Liver (tissue), 9 donors: Measurements from ENCODE around the gene GPR61. TPM values are rescaled to one million over a fixed set of nuclear protein-coding genes. Genes with fewer than 3 reads are reported as not detected.

Experiments used
- DNase-seq: peaks from one replicate; pipeline ENCODE4 v3.0.0-alpha.2; 2017; ENCODE audit warnings: low spot score
- H3K27ac ChIP-seq, 2 donors: one replicate each; pipeline ENCODE4 v1.7.0; 2013; ENCODE audit warnings: inconsistent platforms in 2 of 2, low read length in 2 of 2, control low read depth in 1 of 2, low read depth in 1 of 2, mild to moderate bottlenecking in 1 of 2
- H3K27me3 ChIP-seq, 4 donors: one replicate each; pipeline versions ENCODE4 v1.6.1 to v1.7.0; 2013; ENCODE audit warnings: low read length in 3 of 4, inconsistent platforms in 1 of 4, mild to moderate bottlenecking in 1 of 4, moderate library complexity in 1 of 4; ENCODE audit not compliant: control insufficient read depth in 4 of 4, insufficient read depth in 4 of 4
- H3K36me3 ChIP-seq, 4 donors: one replicate each; pipeline versions ENCODE4 v1.6.1 to v1.7.0; 2013; ENCODE audit warnings: low read length in 3 of 4, mild to moderate bottlenecking in 3 of 4, low read depth in 1 of 4, moderate library complexity in 1 of 4; ENCODE audit not compliant: control insufficient read depth in 4 of 4, insufficient read depth in 3 of 4
- H3K4me1 ChIP-seq, 4 donors: one replicate each; pipeline versions ENCODE4 v1.6.1 to v1.7.0; 2013; ENCODE audit warnings: low read length in 3 of 4, mild to moderate bottlenecking in 3 of 4, moderate library complexity in 1 of 4; ENCODE audit not compliant: control insufficient read depth in 4 of 4, insufficient read depth in 4 of 4
- H3K4me3 ChIP-seq, 3 donors: one replicate each; pipeline versions ENCODE4 v1.6.1 to v1.7.0; 2013; ENCODE audit warnings: low read length in 3 of 3, control low read depth in 1 of 3, low read depth in 1 of 3, mild to moderate bottlenecking in 1 of 3
- H3K9ac ChIP-seq, 2 donors: one replicate each; pipeline ENCODE4 v1.7.0; 2013; ENCODE audit warnings: low read length in 2 of 2, mild to moderate bottlenecking in 2 of 2, moderate library complexity in 2 of 2, control low read depth in 1 of 2, low read depth in 1 of 2
- H3K9me3 ChIP-seq, 4 donors: one replicate each; pipeline versions ENCODE4 v1.6.1 to v1.7.0; 2013; ENCODE audit warnings: low read length in 3 of 4; ENCODE audit not compliant: control insufficient read depth in 4 of 4
- FOXA1 ChIP-seq: IDR thresholded peaks from 2 replicates; pipeline ENCODE4 v1.6.1; 2016; ENCODE audit warnings: antibody characterized with exemption
- FOXA2 ChIP-seq: IDR thresholded peaks from 2 replicates; pipeline ENCODE4 v1.6.1; 2016; ENCODE audit warnings: antibody characterized with exemption
- GABPA ChIP-seq, 2 donors: IDR thresholded peaks in 1 of 2; conservative IDR thresholded peaks in 1 of 2; 2 replicates each; pipeline ENCODE4 v1.6.1; 2016; ENCODE audit warnings: antibody characterized with exemption in 2 of 2, mild to moderate bottlenecking in 1 of 2, moderate library complexity in 1 of 2
- HNF4G ChIP-seq: IDR thresholded peaks from 2 replicates; pipeline ENCODE4 v1.6.1; 2016; ENCODE audit warnings: antibody characterized with exemption
- JUND ChIP-seq, 2 donors: IDR thresholded peaks; 2 replicates each; pipeline ENCODE4 v1.6.1; 2016; ENCODE audit warnings: antibody characterized with exemption in 2 of 2
- NR2F2 ChIP-seq: IDR thresholded peaks from 2 replicates; pipeline ENCODE4 v1.6.1; 2016; ENCODE audit warnings: antibody characterized with exemption
- RAD21 ChIP-seq, 2 donors: IDR thresholded peaks; 2 replicates each; pipeline ENCODE4 v1.6.1; 2016; ENCODE audit warnings: antibody characterized with exemption in 2 of 2, mild to moderate bottlenecking in 2 of 2
- RXRA ChIP-seq, 2 donors: IDR thresholded peaks; 2 replicates each; pipeline ENCODE4 v1.6.1; 2017 to 2018; ENCODE audit warnings: antibody characterized with exemption in 2 of 2, mild to moderate bottlenecking in 1 of 2
- SP1 ChIP-seq: IDR thresholded peaks from 2 replicates; pipeline ENCODE4 v1.6.1; 2018; ENCODE audit warnings: antibody characterized with exemption, mild to moderate bottlenecking
- YY1 ChIP-seq: IDR thresholded peaks from 2 replicates; pipeline ENCODE4 v1.6.1; 2016; ENCODE audit warnings: antibody characterized with exemption, mild to moderate bottlenecking
- WGBS: extraction: QIAGEN DNeasy Blood & Tissue Kit; methylation state at CpG from one replicate; pipeline ENCODE4 v1.1.7; 2013; 5-methylcytosine and 5-hydroxymethylcytosine counted together
- polyA plus RNA-seq, 2 donors: library from polyadenylated mRNA; stranded (reverse) in 1 of 2; unstranded in 1 of 2; fragments of 200-250 nt in 1 of 2; fragments of >200 nt in 1 of 2; fragmentation: Nextera tagmentation in 1 of 2; extraction: Ambion mirVana in 1 of 2; gene quantifications; one replicate each; pipeline versions ENCODE4 v1.2.1 to v1.2.3, GENCODE V29; 2013 to 2015
- total RNA-seq, 2 donors: library from RNA; depleted of rRNA; stranded (reverse); fragments of >200 nt; gene quantifications; one replicate each; pipeline ENCODE4 v1.2.3, GENCODE V29; 2014
- TF ChIP-seq, protein P1 (sequence below): IDR thresholded peaks from 2 replicates; pipeline ENCODE4 v1.6.1; 2016; ENCODE audit warnings: antibody characterized with exemption, mild to moderate bottlenecking
- TF ChIP-seq, protein P2 (sequence below): IDR thresholded peaks from 2 replicates; pipeline ENCODE4 v1.6.1; 2016; ENCODE audit warnings: antibody characterized with exemption
- TF ChIP-seq, protein P3 (sequence below): fragments of 150-350 bp; IDR thresholded peaks from 2 replicates; pipeline ENCODE4 v1.5.1; 2017; ENCODE audit warnings: improper control_type of control experiment, low read depth, low read length; ENCODE audit not compliant: missing input control
- donor health status: healthy.
- donor health status: healthy.
- donor health status: healthy.
- donor health status: healthy.
- donor health status: healthy.

GPR61 gene
- total and polyA plus RNA-seq, 4 donors = 0.32 TPM; not detected in 3

DNA sequence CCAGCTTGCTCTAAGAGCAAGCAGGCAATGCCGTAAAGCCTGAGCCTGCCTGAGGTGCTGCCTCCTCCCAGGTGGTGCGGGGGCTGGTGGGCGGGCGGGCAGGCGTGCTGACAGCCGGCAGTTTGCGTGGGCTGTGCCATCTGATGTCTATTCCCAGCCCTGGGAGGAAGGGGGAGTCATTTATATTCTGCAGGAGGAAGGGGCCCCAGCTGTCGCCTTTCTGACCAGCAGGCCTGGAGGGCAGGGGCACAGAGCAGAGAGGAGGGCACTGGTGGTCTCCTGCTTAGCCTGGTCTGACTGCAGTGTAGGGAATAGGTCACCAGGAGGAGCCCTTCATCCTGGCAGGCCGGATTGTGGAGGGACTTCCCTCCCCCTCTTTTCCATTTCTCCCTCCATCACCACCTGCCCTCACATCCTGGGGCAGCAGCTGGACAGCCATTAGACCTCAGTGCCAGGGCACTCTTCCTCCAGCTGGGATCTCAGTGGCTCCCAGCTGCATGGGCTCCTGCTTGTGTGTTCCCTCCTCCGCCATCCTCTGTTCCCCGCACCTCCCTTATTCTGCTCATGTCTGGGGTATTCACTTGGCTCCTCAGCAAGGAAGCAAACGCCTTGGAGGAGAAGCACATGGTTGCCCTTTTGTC, 41.4 kb upstream of the GPR61 start:
- Histone ChIP-seq H3K27me3 (no peaks in the 10 kb centered on the region), H3K4me3 (no peak overlapping the region), H3K27ac (no peak overlapping the region), H3K9me3 (no peaks in the 10 kb centered on the region), H3K4me1 (peaks cover 0 to 12% (median 8%) of the 10 kb centered on the region in 4 donors), H3K36me3 (peaks cover 0 to 15% (median 9%) of the 10 kb centered on the region in 4 donors), H3K9ac (no peak overlapping the region)
- no peak for DNase-seq
- TF ChIP-seq, protein P1, sequence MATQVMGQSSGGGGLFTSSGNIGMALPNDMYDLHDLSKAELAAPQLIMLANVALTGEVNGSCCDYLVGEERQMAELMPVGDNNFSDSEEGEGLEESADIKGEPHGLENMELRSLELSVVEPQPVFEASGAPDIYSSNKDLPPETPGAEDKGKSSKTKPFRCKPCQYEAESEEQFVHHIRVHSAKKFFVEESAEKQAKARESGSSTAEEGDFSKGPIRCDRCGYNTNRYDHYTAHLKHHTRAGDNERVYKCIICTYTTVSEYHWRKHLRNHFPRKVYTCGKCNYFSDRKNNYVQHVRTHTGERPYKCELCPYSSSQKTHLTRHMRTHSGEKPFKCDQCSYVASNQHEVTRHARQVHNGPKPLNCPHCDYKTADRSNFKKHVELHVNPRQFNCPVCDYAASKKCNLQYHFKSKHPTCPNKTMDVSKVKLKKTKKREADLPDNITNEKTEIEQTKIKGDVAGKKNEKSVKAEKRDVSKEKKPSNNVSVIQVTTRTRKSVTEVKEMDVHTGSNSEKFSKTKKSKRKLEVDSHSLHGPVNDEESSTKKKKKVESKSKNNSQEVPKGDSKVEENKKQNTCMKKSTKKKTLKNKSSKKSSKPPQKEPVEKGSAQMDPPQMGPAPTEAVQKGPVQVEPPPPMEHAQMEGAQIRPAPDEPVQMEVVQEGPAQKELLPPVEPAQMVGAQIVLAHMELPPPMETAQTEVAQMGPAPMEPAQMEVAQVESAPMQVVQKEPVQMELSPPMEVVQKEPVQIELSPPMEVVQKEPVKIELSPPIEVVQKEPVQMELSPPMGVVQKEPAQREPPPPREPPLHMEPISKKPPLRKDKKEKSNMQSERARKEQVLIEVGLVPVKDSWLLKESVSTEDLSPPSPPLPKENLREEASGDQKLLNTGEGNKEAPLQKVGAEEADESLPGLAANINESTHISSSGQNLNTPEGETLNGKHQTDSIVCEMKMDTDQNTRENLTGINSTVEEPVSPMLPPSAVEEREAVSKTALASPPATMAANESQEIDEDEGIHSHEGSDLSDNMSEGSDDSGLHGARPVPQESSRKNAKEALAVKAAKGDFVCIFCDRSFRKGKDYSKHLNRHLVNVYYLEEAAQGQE = no peak
- TF ChIP-seq RAD21 (IDR thresholded peaks at IDR 0.05) (peak; percentile 22 to 68), HNF4G (no peak), JUND (IDR thresholded peaks at IDR 0.05) (no peak), GABPA (IDR thresholded peaks at IDR 0.05 in 1 of 2, conservative IDR thresholded peaks at IDR 0.05 in 1 of 2) (no peak), SP1 (no peak), FOXA1 (no peak), RXRA (IDR thresholded peaks at IDR 0.05) (no peak), YY1 (no peak), NR2F2 (no peak), FOXA2 (no peak)
- TF ChIP-seq, protein P2, sequence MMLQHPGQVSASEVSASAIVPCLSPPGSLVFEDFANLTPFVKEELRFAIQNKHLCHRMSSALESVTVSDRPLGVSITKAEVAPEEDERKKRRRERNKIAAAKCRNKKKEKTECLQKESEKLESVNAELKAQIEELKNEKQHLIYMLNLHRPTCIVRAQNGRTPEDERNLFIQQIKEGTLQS = no peak
- TF ChIP-seq, protein P3, sequence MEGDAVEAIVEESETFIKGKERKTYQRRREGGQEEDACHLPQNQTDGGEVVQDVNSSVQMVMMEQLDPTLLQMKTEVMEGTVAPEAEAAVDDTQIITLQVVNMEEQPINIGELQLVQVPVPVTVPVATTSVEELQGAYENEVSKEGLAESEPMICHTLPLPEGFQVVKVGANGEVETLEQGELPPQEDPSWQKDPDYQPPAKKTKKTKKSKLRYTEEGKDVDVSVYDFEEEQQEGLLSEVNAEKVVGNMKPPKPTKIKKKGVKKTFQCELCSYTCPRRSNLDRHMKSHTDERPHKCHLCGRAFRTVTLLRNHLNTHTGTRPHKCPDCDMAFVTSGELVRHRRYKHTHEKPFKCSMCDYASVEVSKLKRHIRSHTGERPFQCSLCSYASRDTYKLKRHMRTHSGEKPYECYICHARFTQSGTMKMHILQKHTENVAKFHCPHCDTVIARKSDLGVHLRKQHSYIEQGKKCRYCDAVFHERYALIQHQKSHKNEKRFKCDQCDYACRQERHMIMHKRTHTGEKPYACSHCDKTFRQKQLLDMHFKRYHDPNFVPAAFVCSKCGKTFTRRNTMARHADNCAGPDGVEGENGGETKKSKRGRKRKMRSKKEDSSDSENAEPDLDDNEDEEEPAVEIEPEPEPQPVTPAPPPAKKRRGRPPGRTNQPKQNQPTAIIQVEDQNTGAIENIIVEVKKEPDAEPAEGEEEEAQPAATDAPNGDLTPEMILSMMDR = peak; percentile 35
- WGBS = 86% methylated on average over 12 of the region's 12 CpGs

DNA sequence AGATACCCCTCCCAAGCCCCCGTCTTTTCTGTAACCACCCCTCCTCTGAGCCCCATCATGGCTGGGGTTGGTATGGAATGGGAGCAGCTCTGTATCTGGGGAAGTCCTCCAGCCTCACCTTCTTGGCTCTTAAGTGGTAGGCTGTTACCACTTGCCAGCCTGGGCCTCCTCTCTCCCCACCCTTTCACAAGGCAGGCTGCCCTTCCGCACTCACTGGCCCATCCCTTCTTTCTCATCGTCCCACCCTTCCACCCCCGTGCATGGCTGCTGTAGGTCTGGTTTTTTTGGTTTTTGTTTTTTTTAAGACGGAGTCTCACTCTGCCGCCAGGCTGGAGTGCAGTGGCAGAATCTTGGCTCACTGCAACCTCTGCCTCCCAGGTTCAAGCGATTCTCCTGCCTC, 40.6 kb upstream of the GPR61 start:
- no peaks in the 10 kb centered on the region for H3K9me3 ChIP-seq
- H3K36me3 ChIP-seq = peaks cover 0 to 15% (median 9%) of the 10 kb centered on the region in 4 donors
- DNase-seq = no peak
- no peak for TF ChIP-seq HNF4G
- no peak for TF ChIP-seq FOXA2
- no peak for TF ChIP-seq SP1
- TF ChIP-seq NR2F2 = no peak
- TF ChIP-seq, protein P1 = no peak
- no peak for TF ChIP-seq FOXA1
- TF ChIP-seq, protein P2 = no peak
- TF ChIP-seq JUND (IDR thresholded peaks at IDR 0.05) = no peak
- TF ChIP-seq YY1 = no peak
- no peak for TF ChIP-seq RAD21 (IDR thresholded peaks at IDR 0.05)
- H3K27me3 ChIP-seq = no peaks in the 10 kb centered on the region
- WGBS = 93% methylated on average over 7 of the region's 7 CpGs
- no peak overlapping the region for H3K4me3 ChIP-seq
- H3K4me1 ChIP-seq = peaks cover 0 to 10% (median 7%) of the 10 kb centered on the region in 4 donors
- H3K27ac ChIP-seq = no peak overlapping the region
- H3K9ac ChIP-seq = no peak overlapping the region
